Mucosa of rectum (tissue), 2 donors: Measurements from ENCODE around the gene KAT6B.

Source experiments
- H3K27ac ChIP-seq, 2 donors: one replicate each; pipeline ENCODE4 v1.7.0; 2013; ENCODE audit warnings: inconsistent platforms in 2 of 2, low read depth in 2 of 2, low read length in 2 of 2
- H3K27me3 ChIP-seq, 2 donors: one replicate each; pipeline ENCODE4 v1.7.0; 2013; ENCODE audit warnings: low read length in 2 of 2; ENCODE audit not compliant: control insufficient read depth in 2 of 2, insufficient read depth in 2 of 2
- H3K36me3 ChIP-seq, 2 donors: one replicate each; pipeline ENCODE4 v1.7.0; 2013; ENCODE audit warnings: low read length in 2 of 2; ENCODE audit not compliant: control insufficient read depth in 2 of 2, insufficient read depth in 2 of 2
- H3K4me1 ChIP-seq, 2 donors: one replicate each; pipeline ENCODE4 v1.7.0; 2013; ENCODE audit warnings: low read length in 2 of 2, mild to moderate bottlenecking in 1 of 2; ENCODE audit not compliant: control insufficient read depth in 2 of 2, insufficient read depth in 2 of 2
- H3K4me3 ChIP-seq, 2 donors: one replicate each; pipeline ENCODE4 v1.7.0; 2013; ENCODE audit warnings: low read length in 2 of 2
- H3K9ac ChIP-seq, 2 donors: one replicate each; pipeline ENCODE4 v1.7.0; 2013; ENCODE audit warnings: low read length in 2 of 2, low read depth in 1 of 2, mild to moderate bottlenecking in 1 of 2
- H3K9me3 ChIP-seq, 2 donors: one replicate each; pipeline ENCODE4 v1.7.0; 2013; ENCODE audit warnings: low read length in 2 of 2; ENCODE audit not compliant: control insufficient read depth in 2 of 2
- donor health status: healthy.
- donor health status: Normal muscosa, but diverticular disease.

KAT6B gene

GRCh38 chr10:74835963-74836362 is 9.6 kb downstream of the KAT6B start:
- H3K4me1 ChIP-seq: peaks cover 4 to 6% of the 10 kb centered on the region in 2 donors
- H3K9me3 ChIP-seq: no peaks in the 10 kb centered on the region
- H3K27ac ChIP-seq: no peak overlapping the region
- no peak overlapping the region for H3K9ac ChIP-seq
- H3K4me3 ChIP-seq: no peak overlapping the region
- peaks cover 0 to 4% of the 10 kb centered on the region in 2 donors for H3K36me3 ChIP-seq
- no peaks in the 10 kb centered on the region for H3K27me3 ChIP-seq

DNA sequence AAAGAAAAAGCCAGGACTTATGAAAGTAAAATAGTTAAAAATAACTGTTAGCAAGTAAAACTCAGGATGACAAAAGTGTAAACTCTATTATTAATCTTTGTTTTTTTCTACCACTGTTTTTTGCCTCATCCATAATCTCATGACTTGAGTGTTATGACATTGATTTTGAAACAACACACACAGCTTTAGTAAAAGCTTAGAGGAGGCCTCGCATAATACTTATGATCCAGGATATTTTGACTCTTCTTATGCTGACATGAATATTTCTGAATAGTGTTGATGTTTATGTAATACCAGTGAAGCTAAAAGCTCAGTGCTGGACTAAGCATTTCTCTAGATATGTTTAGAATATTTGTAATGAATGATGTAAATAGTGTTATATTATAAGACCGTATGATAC is 10.5 kb downstream of the KAT6B start:
- Histone ChIP-seq H3K9me3 (no peaks in the 10 kb centered on the region), H3K4me3 (no peak overlapping the region), H3K27ac (no peak overlapping the region), H3K4me1 (no peaks in the 10 kb centered on the region), H3K36me3 (peaks cover 0 to 4% of the 10 kb centered on the region in 2 donors), H3K27me3 (no peaks in the 10 kb centered on the region), H3K9ac (no peak overlapping the region)

- H3K9me3 ChIP-seq: no peaks in the 10 kb centered on the region
- peaks cover 4 to 9% of the 10 kb centered on the region in 2 donors for H3K36me3 ChIP-seq
- H3K27ac ChIP-seq: no peak overlapping the region
- H3K4me1 ChIP-seq: no peaks in the 10 kb centered on the region
- H3K9ac ChIP-seq: no peak overlapping the region
- H3K4me3 ChIP-seq: no peak overlapping the region
- no peaks in the 10 kb centered on the region for H3K27me3 ChIP-seq
Measured at GRCh38 chr10:74837743-74838142, 11.3 kb downstream of the KAT6B start.

DNA sequence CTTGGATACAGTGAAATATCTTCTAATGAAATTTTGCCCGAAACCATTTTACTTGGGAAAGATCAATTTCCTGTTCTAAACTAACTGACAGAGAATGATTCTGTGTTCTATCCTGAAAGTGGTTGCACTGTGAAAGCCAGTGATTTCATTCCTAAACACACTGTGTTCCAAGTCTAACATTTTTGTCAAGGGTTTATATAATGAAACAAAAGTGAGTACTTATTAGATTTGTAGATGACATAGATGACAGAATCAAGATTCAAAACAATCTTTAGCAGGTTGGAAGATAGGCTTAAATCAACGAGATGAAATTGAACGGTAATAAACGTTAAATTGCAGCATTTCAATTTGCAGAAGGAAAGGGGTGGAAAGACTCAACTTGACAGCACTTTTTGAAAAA is 13.3 kb downstream of the KAT6B start:
- H3K27ac ChIP-seq: no peak overlapping the region
- no peak overlapping the region for H3K4me3 ChIP-seq
- H3K27me3 ChIP-seq: no peaks in the 10 kb centered on the region
- H3K36me3 ChIP-seq: peaks cover 11 to 16% of the 10 kb centered on the region in 2 donors
- no peaks in the 10 kb centered on the region for H3K4me1 ChIP-seq
- H3K9ac ChIP-seq: no peak overlapping the region
- H3K9me3 ChIP-seq: no peaks in the 10 kb centered on the region

DNA sequence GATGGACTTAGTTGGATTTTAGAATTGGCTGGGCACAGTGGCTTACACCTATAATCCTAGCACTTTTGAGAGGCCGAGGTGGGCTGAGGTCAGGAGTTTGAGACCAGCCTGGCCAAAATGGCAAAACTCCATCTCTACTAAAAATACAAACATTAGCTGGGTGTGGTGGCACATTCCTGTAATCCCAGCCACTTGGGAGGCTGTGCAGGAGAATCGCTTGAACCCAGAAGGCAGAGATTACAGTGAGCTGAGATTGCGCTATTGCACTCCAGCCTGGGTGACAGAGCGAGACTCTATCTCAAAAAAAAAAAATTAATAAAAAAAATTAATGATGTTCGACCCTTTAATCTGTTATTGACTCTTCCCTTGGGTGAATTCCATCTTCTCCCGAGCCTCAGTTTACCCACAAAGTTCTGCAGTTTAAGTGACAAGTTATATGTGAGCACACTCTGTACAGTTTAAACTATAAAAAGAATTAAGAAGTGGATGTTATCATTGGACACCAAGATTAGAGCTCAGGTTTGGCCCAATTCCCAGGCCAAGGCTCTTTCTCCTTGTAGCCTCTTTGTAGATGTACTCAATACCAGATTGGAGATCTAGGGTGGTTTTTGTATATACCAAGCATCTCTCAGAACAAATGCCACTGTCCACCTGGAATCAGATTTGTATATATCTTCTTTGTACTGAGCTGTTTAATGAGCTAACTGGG is 15.0 kb downstream of the KAT6B start:
- H3K27me3 ChIP-seq: no peaks in the 10 kb centered on the region
- no peak overlapping the region for H3K4me3 ChIP-seq
- peaks cover 11 to 16% of the 10 kb centered on the region in 2 donors for H3K36me3 ChIP-seq
- no peaks in the 10 kb centered on the region for H3K9me3 ChIP-seq
- no peak overlapping the region for H3K9ac ChIP-seq
- no peaks in the 10 kb centered on the region for H3K4me1 ChIP-seq
- H3K27ac ChIP-seq: no peak overlapping the region

DNA sequence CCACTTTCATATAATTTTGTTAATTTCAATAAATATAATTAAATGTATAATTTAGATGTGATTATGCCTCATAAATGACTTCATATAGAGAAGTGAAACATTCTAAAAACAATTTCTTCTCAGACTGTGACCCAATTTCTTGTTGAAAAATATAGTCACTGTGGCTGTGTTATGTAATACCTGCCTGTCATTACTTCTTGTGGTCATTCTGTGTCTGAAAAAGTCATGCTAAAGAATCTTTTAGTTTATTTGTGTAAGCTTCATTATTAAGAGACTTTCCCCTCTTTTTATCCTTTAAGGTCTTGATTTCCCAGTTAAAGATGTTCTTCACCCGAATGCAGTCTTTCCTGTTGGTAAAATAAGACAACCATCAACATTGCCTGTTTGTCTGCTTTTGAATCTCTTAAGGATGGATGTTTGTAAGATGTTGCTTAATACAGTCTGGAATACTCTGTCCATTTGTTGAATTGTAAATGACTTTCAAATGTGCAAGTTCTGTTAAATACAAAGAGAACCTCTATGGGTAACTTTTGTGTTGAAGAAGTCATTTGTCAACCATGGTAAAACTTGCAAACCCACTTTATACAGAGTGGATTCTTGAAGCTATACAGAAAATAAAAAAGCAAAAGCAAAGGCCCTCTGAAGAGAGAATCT is 16.0 kb downstream of the KAT6B start:
- Histone ChIP-seq H3K36me3 (peaks cover 11 to 16% of the 10 kb centered on the region in 2 donors), H3K27me3 (no peaks in the 10 kb centered on the region), H3K9ac (no peak overlapping the region), H3K4me1 (no peaks in the 10 kb centered on the region), H3K9me3 (no peaks in the 10 kb centered on the region), H3K27ac (no peak overlapping the region), H3K4me3 (no peak overlapping the region)

DNA sequence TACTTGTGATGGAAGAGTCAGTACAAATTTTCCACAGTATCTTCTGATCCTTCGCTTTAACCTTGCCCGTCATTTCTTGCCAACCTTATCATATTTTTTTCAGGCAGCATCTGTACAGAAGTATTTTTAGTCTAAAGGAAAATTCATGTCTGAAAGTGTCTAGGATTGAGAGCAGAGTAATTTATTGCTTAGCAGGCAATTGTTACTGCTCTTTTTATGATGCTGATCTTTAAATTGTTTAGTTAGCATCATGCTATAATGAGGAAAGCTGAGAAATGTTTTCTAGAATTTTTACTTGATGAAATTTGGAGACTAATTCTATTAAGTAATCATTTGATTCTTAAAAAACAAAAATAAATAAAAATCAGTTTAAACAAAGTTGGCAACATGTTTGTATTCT is 20.6 kb downstream of the KAT6B start:
- H3K4me3 ChIP-seq: no peak overlapping the region
- H3K27me3 ChIP-seq: no peaks in the 10 kb centered on the region
- H3K36me3 ChIP-seq: peaks cover 11 to 12% of the 10 kb centered on the region in 2 donors
- no peak overlapping the region for H3K9ac ChIP-seq
- H3K27ac ChIP-seq: no peak overlapping the region
- no peaks in the 10 kb centered on the region for H3K4me1 ChIP-seq
- no peaks in the 10 kb centered on the region for H3K9me3 ChIP-seq

DNA sequence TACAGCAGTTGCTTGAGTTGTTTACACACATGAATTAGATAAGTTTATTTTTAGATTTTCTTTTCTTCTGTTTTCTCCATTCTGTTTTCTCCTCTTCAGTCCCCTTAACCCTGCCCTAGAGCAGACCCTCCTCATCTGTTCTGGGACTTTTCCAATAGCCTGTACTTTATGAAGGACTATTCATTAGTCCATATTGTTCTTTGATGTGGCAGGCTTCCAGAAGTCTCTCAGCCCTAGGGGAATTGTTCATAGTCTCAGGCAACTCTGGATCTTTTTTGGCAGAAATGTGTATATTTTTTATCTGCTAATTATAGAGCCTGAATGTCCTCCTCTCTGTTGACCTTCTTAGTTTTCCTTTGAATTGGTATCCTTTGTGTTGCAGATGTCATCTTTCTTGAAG is 25.4 kb downstream of the KAT6B start:
- no peak overlapping the region for H3K9ac ChIP-seq
- H3K27ac ChIP-seq: no peak overlapping the region
- no peaks in the 10 kb centered on the region for H3K27me3 ChIP-seq
- H3K4me3 ChIP-seq: no peak overlapping the region
- H3K36me3 ChIP-seq: no peaks in the 10 kb centered on the region
- no peaks in the 10 kb centered on the region for H3K9me3 ChIP-seq
- peaks cover 6 to 8% of the 10 kb centered on the region in 2 donors for H3K4me1 ChIP-seq

- Histone ChIP-seq H3K4me1 (peaks cover 6 to 8% of the 10 kb centered on the region in 2 donors), H3K27ac (no peak overlapping the region)
Measured at GRCh38 chr10:74852381-74852780, 26.0 kb downstream of the KAT6B start.

GRCh38 chr10:74854610-74855009 is 28.2 kb downstream of the KAT6B start:
- Histone ChIP-seq H3K9ac (no peak overlapping the region), H3K4me1 (peaks cover 6 to 8% of the 10 kb centered on the region in 2 donors), H3K36me3 (no peaks in the 10 kb centered on the region), H3K9me3 (no peaks in the 10 kb centered on the region), H3K4me3 (no peak overlapping the region), H3K27me3 (no peaks in the 10 kb centered on the region), H3K27ac (peak overlapping the region in 1 of 2 donors; percentile 11)

More at GRCh38 chr10:74852381-74852780, 26.0 kb downstream of the KAT6B start:
- H3K4me3 ChIP-seq: no peak overlapping the region
- H3K36me3 ChIP-seq: no peaks in the 10 kb centered on the region
- H3K27me3 ChIP-seq: no peaks in the 10 kb centered on the region
- H3K9me3 ChIP-seq: no peaks in the 10 kb centered on the region
- no peak overlapping the region for H3K9ac ChIP-seq
